Astrocyte (in vitro differentiated cells and primary cell): ENCODE results near the gene ITGB1.

Experiments
- EZH2 ChIP-seq: IDR thresholded peaks from 2 replicates; pipeline ENCODE4 v1.6.1; 2012; ENCODE audit warnings: mild to moderate bottlenecking, low read length, inconsistent platforms; ENCODE audit not compliant: insufficient read depth
- TF ChIP-seq, protein P1 (sequence below): IDR thresholded peaks from 2 replicates; pipeline ENCODE4 v1.5.1; 2011; ENCODE audit warnings: low read depth, mild to moderate bottlenecking, inconsistent platforms, low read length, moderate library complexity; ENCODE audit not compliant: insufficient read depth

DNA sequence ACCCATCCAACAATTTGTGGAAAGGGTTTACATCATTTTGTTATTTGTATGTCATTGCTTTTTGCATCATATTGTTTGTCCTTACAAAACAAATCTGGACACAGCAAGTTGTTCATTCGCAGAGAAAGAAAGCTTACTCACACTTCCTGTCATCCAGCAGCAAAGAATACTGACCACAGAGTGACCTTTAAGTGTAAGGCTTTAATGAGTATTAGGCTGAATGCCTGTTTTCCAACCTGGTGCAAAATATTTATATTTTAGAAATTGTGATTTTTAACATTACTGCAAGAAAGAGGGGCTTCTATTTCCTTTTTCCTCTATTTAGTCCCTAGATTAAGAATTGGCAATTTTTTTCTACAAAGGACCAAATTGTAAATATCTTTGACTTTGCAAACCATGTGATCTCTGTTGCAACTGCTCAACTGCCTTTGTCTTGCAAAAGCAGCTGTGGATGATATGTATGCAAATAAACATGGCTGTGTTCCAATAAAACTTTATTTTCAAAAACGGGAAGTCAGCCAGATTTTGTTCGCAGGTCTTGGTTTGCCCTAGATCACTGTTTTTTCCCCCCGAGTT is 27.8 kb upstream of the ITGB1 start:
- TF ChIP-seq, protein P1, sequence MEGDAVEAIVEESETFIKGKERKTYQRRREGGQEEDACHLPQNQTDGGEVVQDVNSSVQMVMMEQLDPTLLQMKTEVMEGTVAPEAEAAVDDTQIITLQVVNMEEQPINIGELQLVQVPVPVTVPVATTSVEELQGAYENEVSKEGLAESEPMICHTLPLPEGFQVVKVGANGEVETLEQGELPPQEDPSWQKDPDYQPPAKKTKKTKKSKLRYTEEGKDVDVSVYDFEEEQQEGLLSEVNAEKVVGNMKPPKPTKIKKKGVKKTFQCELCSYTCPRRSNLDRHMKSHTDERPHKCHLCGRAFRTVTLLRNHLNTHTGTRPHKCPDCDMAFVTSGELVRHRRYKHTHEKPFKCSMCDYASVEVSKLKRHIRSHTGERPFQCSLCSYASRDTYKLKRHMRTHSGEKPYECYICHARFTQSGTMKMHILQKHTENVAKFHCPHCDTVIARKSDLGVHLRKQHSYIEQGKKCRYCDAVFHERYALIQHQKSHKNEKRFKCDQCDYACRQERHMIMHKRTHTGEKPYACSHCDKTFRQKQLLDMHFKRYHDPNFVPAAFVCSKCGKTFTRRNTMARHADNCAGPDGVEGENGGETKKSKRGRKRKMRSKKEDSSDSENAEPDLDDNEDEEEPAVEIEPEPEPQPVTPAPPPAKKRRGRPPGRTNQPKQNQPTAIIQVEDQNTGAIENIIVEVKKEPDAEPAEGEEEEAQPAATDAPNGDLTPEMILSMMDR: no peak
- no peak for TF ChIP-seq EZH2
